Stimulated activated CD8-positive, alpha-beta memory T cell treated with anti-CD3 and anti-CD28 coated beads, Interleukin-4, amount 100 ng/mL, for 4 hours (primary cell): ENCODE measurements around the gene TRMT112.

Experiments used
- DNase-seq, 2 donors: peaks; one replicate each; pipeline ENCODE4 v3.0.0-alpha.2; 2020; ENCODE audit warnings: low read depth in 2 of 2, low spot score in 1 of 2

Gene TRMT112

GRCh38 chr11:64276653-64277431 lies 40.5 kb downstream of the TRMT112 start:
- DNase-seq = no peak

- DNase-seq = no peak
These were observed 41.5 kb downstream of the TRMT112 start for GRCh38 chr11:64275841-64276240.

GRCh38 chr11:64275031-64275800 lies 42.1 kb downstream of the TRMT112 start:
- DNase-seq = no peak

- peak; percentile 96 to 97 for DNase-seq
These were observed 47.7 kb downstream of the TRMT112 start for GRCh38 chr11:64269540-64270220.

GRCh38 chr11:64268893-64269539 lies 48.3 kb downstream of the TRMT112 start:
- no peak for DNase-seq

GRCh38 chr11:64268025-64268892 lies 49.1 kb downstream of the TRMT112 start:
- DNase-seq = no peak

- DNase-seq = no peak
These were observed 50.0 kb downstream of the TRMT112 start for GRCh38 chr11:64267207-64267945.
